Measurements from ENCODE around the gene CAD. TPM values are rescaled to one million over a fixed set of nuclear protein-coding genes. Genes with fewer than 3 reads are reported as not detected.

CAD gene
- total RNA-seq, 3 donors from 2014 or later (not counting 1 experiment from before 2014, with no cell fraction given), result 21.8 to 26.6 (median 24.0) TPM

- peaks cover 0 to 8% of the 10 kb centered on the region in 2 donors for H3K4me1 Mint-ChIP-seq
- H3K9me3 Mint-ChIP-seq, result no peaks in the 10 kb centered on the region
- H3K4me3 Mint-ChIP-seq, result no peak overlapping the region
- H3K9me3 ChIP-seq (ENCODE audit: control insufficient read depth, insufficient read depth, low read length), result no peaks in the 10 kb centered on the region
- peaks cover 23 to 25% of the 10 kb centered on the region in 2 donors for H3K27me3 Mint-ChIP-seq (ENCODE audit: low read depth in 2 of 2)
- no peak overlapping the region for H3K27ac ChIP-seq (ENCODE audit: low read length)
- H3K36me3 ChIP-seq (ENCODE audit: control insufficient read depth, insufficient read depth, low read length), result no peaks in the 10 kb centered on the region
- H3K4me3 ChIP-seq (ENCODE audit: low read length), result no peak overlapping the region
- H3K4me1 ChIP-seq (ENCODE audit: control insufficient read depth, insufficient read depth, low read length), result no peaks in the 10 kb centered on the region
- TF ChIP-seq, protein P1, sequence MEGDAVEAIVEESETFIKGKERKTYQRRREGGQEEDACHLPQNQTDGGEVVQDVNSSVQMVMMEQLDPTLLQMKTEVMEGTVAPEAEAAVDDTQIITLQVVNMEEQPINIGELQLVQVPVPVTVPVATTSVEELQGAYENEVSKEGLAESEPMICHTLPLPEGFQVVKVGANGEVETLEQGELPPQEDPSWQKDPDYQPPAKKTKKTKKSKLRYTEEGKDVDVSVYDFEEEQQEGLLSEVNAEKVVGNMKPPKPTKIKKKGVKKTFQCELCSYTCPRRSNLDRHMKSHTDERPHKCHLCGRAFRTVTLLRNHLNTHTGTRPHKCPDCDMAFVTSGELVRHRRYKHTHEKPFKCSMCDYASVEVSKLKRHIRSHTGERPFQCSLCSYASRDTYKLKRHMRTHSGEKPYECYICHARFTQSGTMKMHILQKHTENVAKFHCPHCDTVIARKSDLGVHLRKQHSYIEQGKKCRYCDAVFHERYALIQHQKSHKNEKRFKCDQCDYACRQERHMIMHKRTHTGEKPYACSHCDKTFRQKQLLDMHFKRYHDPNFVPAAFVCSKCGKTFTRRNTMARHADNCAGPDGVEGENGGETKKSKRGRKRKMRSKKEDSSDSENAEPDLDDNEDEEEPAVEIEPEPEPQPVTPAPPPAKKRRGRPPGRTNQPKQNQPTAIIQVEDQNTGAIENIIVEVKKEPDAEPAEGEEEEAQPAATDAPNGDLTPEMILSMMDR (IDR thresholded peaks at IDR 0.05), result no peak
- H3K27me3 ChIP-seq (ENCODE audit: control insufficient read depth, insufficient read depth, low read length), result no peaks in the 10 kb centered on the region
- DNase-seq, result no peak
- intact Hi-C loops (cut with micrococcal nuclease), result loop anchor here (5.0 to 10.0 kb wide), 2 partner anchors 109 to 437 kb away; partner anchors contain the start of gene DPYSL5
- no peaks in the 10 kb centered on the region for H3K36me3 Mint-ChIP-seq
- 77% methylated on average over 3 of the region's 3 CpGs for WGBS (ENCODE audit: insufficient coverage)
- no peak for ATAC-seq
- no peak overlapping the region for H3K27ac Mint-ChIP-seq
Observed at GRCh38 chr2:27281442-27281841, 64.3 kb downstream of the CAD start.

DNA sequence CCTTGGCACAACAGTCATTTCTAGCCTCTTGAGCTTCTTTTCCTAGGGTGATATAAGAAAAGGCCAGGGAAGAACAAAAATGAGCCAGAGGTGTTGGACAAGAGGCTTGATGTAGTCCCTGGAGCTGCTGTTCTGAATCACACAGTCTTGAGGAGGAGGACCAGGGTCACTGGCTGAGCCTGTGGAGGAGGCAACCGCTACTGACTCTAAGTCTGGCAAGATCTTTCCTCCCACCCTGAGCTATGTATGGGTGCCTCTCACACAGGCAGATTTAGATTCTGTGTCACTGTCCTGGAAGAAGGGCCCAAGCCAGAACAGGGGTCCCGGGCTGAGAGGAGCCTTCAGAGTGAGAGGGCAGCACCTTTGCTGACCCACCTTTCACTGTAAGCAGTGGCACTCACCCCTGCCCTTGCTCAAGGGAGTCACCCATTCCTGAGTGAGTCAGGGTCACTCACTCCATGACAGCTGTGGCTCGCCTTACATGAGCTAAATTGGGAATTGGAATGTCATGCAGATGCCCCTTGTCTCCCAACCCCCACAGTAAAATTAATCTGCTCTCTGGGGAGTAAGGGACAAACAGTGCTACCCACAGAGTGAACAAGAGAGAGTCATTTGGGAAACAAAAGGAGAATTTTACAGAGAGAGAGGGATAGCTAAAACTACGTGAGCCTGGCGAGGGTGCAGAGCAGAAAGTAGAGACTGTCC, 64.8 kb downstream of the CAD start, which contains the start of gene TRIM54:
TSS of gene TRIM54 (plus strand) at position 575 of the 705 bp plus-strand sequence. CDS start 303 bp downstream, outside the sequence.
- H3K27me3 ChIP-seq (ENCODE audit: control insufficient read depth, insufficient read depth, low read length), result no peaks in the 10 kb centered on the region
- DNase-seq (no peak), ATAC-seq (no peak)
- no peaks in the 10 kb centered on the region for H3K4me1 ChIP-seq (ENCODE audit: control insufficient read depth, insufficient read depth, low read length)
- Mint-ChIP-seq H3K9me3 (no peaks in the 10 kb centered on the region), H3K4me3 (no peak within 1 kb of the TSS), H3K27me3 (ENCODE audit: low read depth in 2 of 2) (peaks cover 23 to 25% of the 10 kb centered on the region in 2 donors), H3K36me3 (no peaks in the 10 kb centered on the region), H3K27ac (no peak within 1 kb of the TSS), H3K4me1 (peaks cover 0 to 8% of the 10 kb centered on the region in 2 donors)
- H3K27ac ChIP-seq (ENCODE audit: low read length), result no peak within 1 kb of the TSS
- no peaks in the 10 kb centered on the region for H3K36me3 ChIP-seq (ENCODE audit: control insufficient read depth, insufficient read depth, low read length)
- intact Hi-C loops (cut with micrococcal nuclease), result loop anchor here (5.0 to 10.0 kb wide), 2 partner anchors 110 to 437 kb away; partner anchors contain the start of gene DPYSL5
- TF ChIP-seq, protein P1 (IDR thresholded peaks at IDR 0.05), result no peak
- no peak within 1 kb of the TSS for H3K4me3 ChIP-seq (ENCODE audit: low read length)
- no peaks in the 10 kb centered on the region for H3K9me3 ChIP-seq (ENCODE audit: control insufficient read depth, insufficient read depth, low read length)
- 87% methylated on average over 4 of the region's 5 CpGs for WGBS (ENCODE audit: insufficient coverage)

DNA sequence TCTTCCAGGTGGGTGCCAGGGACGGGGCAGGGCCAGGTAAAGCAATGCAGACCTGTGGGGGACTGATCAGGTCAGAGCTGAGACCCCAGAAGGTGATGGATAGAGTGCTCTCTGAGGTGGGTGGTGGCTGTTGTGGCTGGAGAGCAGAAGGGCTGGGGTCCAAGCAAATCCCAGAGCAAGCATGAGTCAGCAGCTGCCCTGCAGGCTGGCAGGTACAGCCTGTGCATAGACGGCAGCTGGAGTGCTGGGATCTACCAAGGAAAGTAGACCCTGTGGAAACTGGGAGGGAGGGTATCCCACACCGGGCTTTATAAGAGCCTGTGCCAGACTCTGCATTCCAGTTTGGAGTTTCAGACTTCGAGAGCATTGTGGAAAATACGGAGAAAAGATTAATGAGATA, 65.7 kb downstream of the CAD start:
- H3K27ac ChIP-seq (ENCODE audit: low read length), result no peak overlapping the region
- Mint-ChIP-seq H3K36me3 (no peaks in the 10 kb centered on the region), H3K4me1 (peaks cover 0 to 8% of the 10 kb centered on the region in 2 donors), H3K4me3 (no peak overlapping the region), H3K27me3 (ENCODE audit: low read depth in 2 of 2) (peaks cover 21 to 23% of the 10 kb centered on the region in 2 donors), H3K9me3 (no peaks in the 10 kb centered on the region), H3K27ac (no peak overlapping the region)
- H3K4me1 ChIP-seq (ENCODE audit: control insufficient read depth, insufficient read depth, low read length), result no peaks in the 10 kb centered on the region
- DNase-seq, result no peak
- no peaks in the 10 kb centered on the region for H3K27me3 ChIP-seq (ENCODE audit: control insufficient read depth, insufficient read depth, low read length)
- intact Hi-C loops (cut with micrococcal nuclease), result loop anchor here (5.0 to 10.0 kb wide), 2 partner anchors 111 to 438 kb away; partner anchors contain the start of gene DPYSL5
- TF ChIP-seq, protein P1 (IDR thresholded peaks at IDR 0.05), result no peak
- 81% methylated on average over 5 of the region's 5 CpGs for WGBS (ENCODE audit: insufficient coverage)
- no peak for ATAC-seq
- H3K4me3 ChIP-seq (ENCODE audit: low read length), result no peak overlapping the region
- H3K9me3 ChIP-seq (ENCODE audit: control insufficient read depth, insufficient read depth, low read length), result no peaks in the 10 kb centered on the region
- H3K36me3 ChIP-seq (ENCODE audit: control insufficient read depth, insufficient read depth, low read length), result no peaks in the 10 kb centered on the region

All from natural killer cell (primary cell).